ENCODE results near the gene RASGRP1.

- no peak for TF ChIP-seq TEAD1 (CRISPR knock-in tag; IDR thresholded peaks at IDR 0.05)
- TF ChIP-seq CREM (CRISPR knock-in tag; IDR thresholded peaks at IDR 0.05): no peak
- TF ChIP-seq CTCF (IDR thresholded peaks at IDR 0.05): no peak
- TF ChIP-seq MAX (CRISPR knock-in tag; IDR thresholded peaks at IDR 0.05): no peak
- no peak for TF ChIP-seq SP1 (CRISPR knock-in tag; conservative IDR thresholded peaks at IDR 0.05)
- no peak for TF ChIP-seq ATF2 (CRISPR knock-in tag; IDR thresholded peaks at IDR 0.05; ENCODE audit: borderline replicate concordance, low read depth)
- TF ChIP-seq OVOL2 (CRISPR knock-in tag; IDR thresholded peaks at IDR 0.05; ENCODE audit: borderline replicate concordance): no peak
- no peak for TF ChIP-seq FOXP1 (CRISPR knock-in tag; IDR thresholded peaks at IDR 0.05; ENCODE audit: borderline replicate concordance)
- TF ChIP-seq IRF2 (CRISPR knock-in tag; IDR thresholded peaks at IDR 0.05; ENCODE audit: borderline replicate concordance, low read depth): no peak
- no peak for TF ChIP-seq ARID4B (CRISPR knock-in tag; IDR thresholded peaks at IDR 0.05; ENCODE audit: borderline replicate concordance)
- no peak for TF ChIP-seq TP53 (CRISPR knock-in tag; IDR thresholded peaks at IDR 0.05)
- TF ChIP-seq ETV6 (CRISPR knock-in tag; IDR thresholded peaks at IDR 0.05): no peak
- no peak for TF ChIP-seq TEAD4 (CRISPR knock-in tag; IDR thresholded peaks at IDR 0.05)
Measured at GRCh38 chr15:38460543-38460942, 104.1 kb downstream of the RASGRP1 start.
